Measurements from ENCODE around the gene CENPH.
A peak's percentile ranks its signal among the peaks of the same experiment; 100 is the strongest.
"Not testable (repeated sequence)": the region's sequence is repeated elsewhere in the genome, so short reads cannot be mapped to it uniquely, and the experiment has no call there.

The CENPH gene

GRCh38 chr5:69189162-69190086, at the start of gene CENPH:
TSS of gene CENPH (plus strand) at chr5:69189583. CDS start at chr5:69189635, 52 bp downstream.
- DNase-seq = peak; percentile 59

- not testable (repeated sequence) for DNase-seq
Observed at GRCh38 chr5:69140239-69140638, 49.1 kb upstream of the CENPH start.

- no peak for DNase-seq
Observed at GRCh38 chr5:69140827-69141226, 48.6 kb upstream of the CENPH start.

- not testable (repeated sequence) for DNase-seq
Observed at GRCh38 chr5:69148576-69148975, 40.8 kb upstream of the CENPH start.

GRCh38 chr5:69148981-69149675, 40.3 kb upstream of the CENPH start:
- DNase-seq = no peak

GRCh38 chr5:69149676-69150010, 39.7 kb upstream of the CENPH start:
- DNase-seq = no peak

- DNase-seq = peak; percentile 12
Observed at GRCh38 chr5:69152731-69153130, 36.7 kb upstream of the CENPH start.

GRCh38 chr5:69156456-69156855, 32.9 kb upstream of the CENPH start:
- no peak for DNase-seq

- DNase-seq = no peak
Observed at GRCh38 chr5:69158039-69158438, 31.3 kb upstream of the CENPH start.

- DNase-seq = no peak
Observed at GRCh38 chr5:69160651-69161050, 28.7 kb upstream of the CENPH start.

- peak; percentile 83 for DNase-seq
Observed at GRCh38 chr5:69166686-69167492, 22.5 kb upstream of the CENPH start, which contains the start of gene CCNB1. TSS of gene CCNB1 (plus strand) at chr5:69167150. CDS start at chr5:69167263, 113 bp downstream.

- no peak for DNase-seq
Observed at GRCh38 chr5:69167493-69167855, 21.9 kb upstream of the CENPH start.

GRCh38 chr5:69167929-69168328, 21.5 kb upstream of the CENPH start:
- DNase-seq = no peak

GRCh38 chr5:69170495-69170894, 18.9 kb upstream of the CENPH start:
- DNase-seq = no peak

GRCh38 chr5:69170969-69171368, 18.4 kb upstream of the CENPH start:
- no peak for DNase-seq

- DNase-seq = not testable (repeated sequence)
Observed at GRCh38 chr5:69181659-69182293, 7.6 kb upstream of the CENPH start.

GRCh38 chr5:69184621-69185020, 4.8 kb upstream of the CENPH start:
- DNase-seq = no peak

- no peak for DNase-seq
Observed at GRCh38 chr5:69187342-69187741, 2.0 kb upstream of the CENPH start.

GRCh38 chr5:69188811-69189161, 597 bp upstream of the CENPH start:
- DNase-seq = no peak

GRCh38 chr5:69202497-69202896, 13.1 kb downstream of the CENPH start:
- no peak for DNase-seq

GRCh38 chr5:69206528-69207190, 17.3 kb downstream of the CENPH start:
- DNase-seq = no peak

GRCh38 chr5:69209602-69210001, 20.2 kb downstream of the CENPH start:
- no peak for DNase-seq
